HL-60 (cell line): Measurements from ENCODE around the gene ABHD17B.
"Not testable (repeated sequence)": the region's sequence is repeated elsewhere in the genome, so short reads cannot be mapped to it uniquely, and the experiment has no call there.

ENCODE experiments used
- DNase-seq, 2 experiments: peaks; one replicate each; pipeline ENCODE4 v3.0.0-alpha.2; 2010 to 2020; ENCODE audit warnings: low read depth in 1 of 2, low spot score in 1 of 2
- H3K27ac ChIP-seq: fragments of 250-450 bp; sonication (Bioruptor Pico); replicated peaks from 2 replicates; pipeline ENCODE4 v1.5.1; 2020; ENCODE audit warnings: mild to moderate bottlenecking, moderate library complexity
- H3K27me3 ChIP-seq: fragments of 250-450 bp; sonication (Bioruptor Pico); 2 replicates; pipeline ENCODE4 v1.5.1; 2021; ENCODE audit warnings: mild to moderate bottlenecking, moderate library complexity; ENCODE audit not compliant: insufficient read depth, poor library complexity, severe bottlenecking
- H3K4me3 ChIP-seq: replicated peaks from 2 replicates; pipeline ENCODE4 v1.5.1; 2011; ENCODE audit warnings: mild to moderate bottlenecking, control low read depth, low read length; ENCODE audit not compliant: insufficient read depth
- CTCF ChIP-seq: IDR thresholded peaks from one replicate; pipeline ENCODE4 v1.5.1; 2011; ENCODE audit warnings: low read length, control low read depth, inconsistent platforms; ENCODE audit not compliant: insufficient read depth
- GABPA ChIP-seq: IDR thresholded peaks from 2 replicates; pipeline ENCODE4 v1.6.1; 2012; ENCODE audit warnings: low read depth
- POLR2AphosphoS5 ChIP-seq: IDR thresholded peaks from 2 replicates; pipeline ENCODE4 v1.6.1; 2012; ENCODE audit warnings: low read depth
- REST ChIP-seq: IDR thresholded peaks from 2 replicates; pipeline ENCODE4 v1.6.1; 2012; ENCODE audit warnings: low read depth; ENCODE audit not compliant: insufficient replicate concordance
- SPI1 ChIP-seq: IDR thresholded peaks from 2 replicates; pipeline ENCODE4 v1.6.1; 2012; ENCODE audit warnings: low read depth, mild to moderate bottlenecking, borderline replicate concordance

ABHD17B gene

GRCh38 chr9:71908825-71909224 lies 2.2 kb downstream of the ABHD17B start:
- Histone ChIP-seq H3K27ac (no peak overlapping the region), H3K4me3 (peak overlapping the region; percentile 85), H3K27me3 (no peaks in the 10 kb centered on the region)
- peak in 1 of 2 experiments; percentile 57 for DNase-seq
- no peak for TF ChIP-seq POLR2AphosphoS5
- no peak for TF ChIP-seq SPI1
- TF ChIP-seq REST = no peak
- TF ChIP-seq CTCF = no peak
- no peak for TF ChIP-seq GABPA

- TF ChIP-seq POLR2AphosphoS5 (no peak), SPI1 (no peak), GABPA (no peak), CTCF (no peak), REST (no peak)
- Histone ChIP-seq H3K27me3 (no peaks in the 10 kb centered on the region), H3K27ac (no peak overlapping the region), H3K4me3 (no peak overlapping the region)
- DNase-seq = no peak
Measured at GRCh38 chr9:71904076-71904475, 6.9 kb downstream of the ABHD17B start.

GRCh38 chr9:71901695-71902597 lies 9.0 kb downstream of the ABHD17B start:
- DNase-seq = no peak
- Histone ChIP-seq H3K27ac (peak overlapping the region; percentile 96), H3K27me3 (no peaks in the 10 kb centered on the region), H3K4me3 (no peak overlapping the region)
- TF ChIP-seq REST (no peak), CTCF (no peak), POLR2AphosphoS5 (no peak), SPI1 (no peak), GABPA (no peak)

GRCh38 chr9:71898756-71899155 lies 12.2 kb downstream of the ABHD17B start:
- peak overlapping the region; percentile 96 for H3K27ac ChIP-seq
- not testable (repeated sequence) for H3K27me3 ChIP-seq, DNase-seq, H3K4me3 ChIP-seq
